PC-9 (cell line): ENCODE data around the gene STAP2. TPM values are rescaled to one million over a fixed set of nuclear protein-coding genes. Genes with fewer than 3 reads are reported as not detected.

Experiments used
- BruUV-seq: library from RNA; stranded (reverse); fragments of 400-500 nt; replicated peaks from 2 replicates; lab custom pipeline; 2021; lab: Mats Ljungman, UMichigan
- CTCF ChIA-PET: fragments of 300-600 bp; sonication (Branson Sonifier 250); formaldehyde crosslinking; loops from one replicate; lab custom pipeline; 2022; ENCODE audit warnings: antibody characterized with exemption; lab: Charles Lee
- POLR2A ChIA-PET: fragments of 300-600 bp; sonication (Branson Sonifier 250); formaldehyde crosslinking; loops from one replicate; lab custom pipeline; 2022; ENCODE audit warnings: antibody characterized with exemption; ENCODE audit not compliant: unreplicated experiment; lab: Charles Lee
- DNase-seq, 2 experiments: peaks; one replicate each; pipeline versions ENCODE4 v3.0.0 to v3.0.0-alpha.2; 2015 to 2022; ENCODE audit warnings: mixed read lengths in 1 of 2
- H2AFZ ChIP-seq: fragments of 200-600 bp; sonication (generic); 2 replicates; pipeline ENCODE4 v1.8.1; 2017; ENCODE audit warnings: antibody characterized with exemption
- H3F3A ChIP-seq: fragments of 200-600 bp; sonication (generic); 2 replicates; pipeline ENCODE4 v1.8.1; 2017; ENCODE audit warnings: antibody characterized with exemption, mild to moderate bottlenecking, low read depth; ENCODE audit not compliant: insufficient read depth
- H3K27ac ChIP-seq: fragments of 200-600 bp; sonication (generic); 2 replicates; pipeline ENCODE4 v1.6.1; 2016; ENCODE audit warnings: mixed run types
- H3K27me3 ChIP-seq: fragments of 200-600 bp; sonication (generic); 2 replicates; pipeline ENCODE4 v1.6.1; 2016; ENCODE audit warnings: low read depth, mixed run types; ENCODE audit not compliant: insufficient read depth
- H3K36me3 ChIP-seq: fragments of 200-600 bp; sonication (generic); 2 replicates; pipeline ENCODE4 v1.6.1; 2016; ENCODE audit warnings: low read depth, mixed run types
- H3K4me1 ChIP-seq: fragments of 200-600 bp; sonication (generic); replicated peaks from 2 replicates; pipeline ENCODE4 v1.6.1; 2016; ENCODE audit warnings: mixed run types; ENCODE audit not compliant: insufficient read depth
- H3K4me2 ChIP-seq: fragments of 200-600 bp; sonication (generic); 2 replicates; pipeline ENCODE4 v1.6.1; 2017; ENCODE audit warnings: mixed run types
- H3K4me3 ChIP-seq: fragments of 200-600 bp; sonication (generic); 2 replicates; pipeline ENCODE4 v1.6.1; 2016; ENCODE audit warnings: mixed run types
- H3K79me2 ChIP-seq: fragments of 200-600 bp; sonication (generic); 2 replicates; pipeline ENCODE4 v1.6.1; 2017; ENCODE audit warnings: low read depth, mixed run types
- H3K9me2 ChIP-seq: fragments of 200-600 bp; sonication (generic); 2 replicates; pipeline ENCODE4 v1.8.1; 2017; ENCODE audit warnings: mild to moderate bottlenecking; ENCODE audit not compliant: insufficient read depth
- H3K9me3 ChIP-seq: fragments of 200-600 bp; sonication (generic); 2 replicates; pipeline ENCODE4 v1.8.1; 2016; ENCODE audit warnings: low read depth; ENCODE audit not compliant: insufficient read depth
- H4K20me1 ChIP-seq: fragments of 200-600 bp; sonication (generic); 2 replicates; pipeline ENCODE4 v1.8.1; 2017; ENCODE audit not compliant: insufficient read depth
- CTCF ChIP-seq: fragments of 200-600 bp; sonication (generic); conservative IDR thresholded peaks from 2 replicates; pipeline ENCODE4 v1.6.1; 2017; ENCODE audit warnings: mixed run types, antibody characterized with exemption, mild to moderate bottlenecking, moderate library complexity
- EZH2 ChIP-seq: fragments of 200-600 bp; sonication (generic); IDR thresholded peaks from 2 replicates; pipeline ENCODE4 v1.8.0; 2017; ENCODE audit warnings: antibody characterized with exemption, low read depth
- intact Hi-C: fragments of 100-400 bp; cut with micrococcal nuclease; formaldehyde crosslinking; loops from one replicate; pipeline ENCODE4 v1.10.0; 2022; ENCODE audit not compliant: unreplicated experiment
- total RNA-seq: library from RNA; stranded (reverse); gene quantifications from 2 replicates; pipeline ENCODE4 v1.2.3, GENCODE V29; 2021

The STAP2 gene
- total RNA-seq, 1 experiment from 2014 or later = 29.8 TPM

- Histone ChIP-seq H3K27ac (no peak overlapping the region), H3K79me2 (peaks cover 18% of the 10 kb centered on the region), H3K36me3 (no peaks in the 10 kb centered on the region), H3K4me3 (no peak overlapping the region), H3K4me2 (no peak overlapping the region), H3K27me3 (no peaks in the 10 kb centered on the region), H4K20me1 (no peaks in the 10 kb centered on the region; the same call in 1 of the 2 replicates), H3K4me1 (peaks cover 42% of the 10 kb centered on the region), H3K9me2 (no peaks in the 10 kb centered on the region), H2AFZ (no peak overlapping the region), H3K9me3 (no peaks in the 10 kb centered on the region), H3F3A (peaks cover 32% of the 10 kb centered on the region)
- CTCF ChIA-PET = no interaction called here
- TF ChIP-seq EZH2 (no peak), CTCF (no peak)
- BruUV-seq = no TSS peak
- POLR2A ChIA-PET = no interaction called here
- DNase-seq = no peak
- intact Hi-C loops = loop anchor here (10.0 kb wide), 1 partner anchor 352 kb away; the partner anchor contains the start of gene DPP9
These were observed 33.8 kb upstream of the STAP2 start for GRCh38 chr19:4372165-4373012.

- intact Hi-C loops = loop anchor here (10.0 kb wide), 1 partner anchor 353 kb away; the partner anchor contains the start of gene DPP9
- no peaks in the 10 kb centered on the region for H3K36me3 ChIP-seq
- H3K9me3 ChIP-seq = no peaks in the 10 kb centered on the region
- no peak overlapping the region for H3K4me2 ChIP-seq
- DNase-seq = no peak
- CTCF ChIA-PET = no interaction called here
- peaks cover 33% of the 10 kb centered on the region for H3K4me1 ChIP-seq
- TF ChIP-seq CTCF (no peak), EZH2 (no peak)
- H4K20me1 ChIP-seq = no peaks in the 10 kb centered on the region
- peaks cover 14% of the 10 kb centered on the region for H3K79me2 ChIP-seq
- POLR2A ChIA-PET = no interaction called here
- H2AFZ ChIP-seq = no peak overlapping the region
- BruUV-seq = no TSS peak
- H3K27me3 ChIP-seq = no peaks in the 10 kb centered on the region
- peaks cover 24% of the 10 kb centered on the region for H3F3A ChIP-seq
- H3K9me2 ChIP-seq = no peaks in the 10 kb centered on the region
- H3K4me3 ChIP-seq = no peak overlapping the region
- H3K27ac ChIP-seq = no peak overlapping the region
These were observed 32.9 kb upstream of the STAP2 start for GRCh38 chr19:4371247-4372164.

- Histone ChIP-seq H3K9me3 (no peaks in the 10 kb centered on the region), H3K36me3 (no peaks in the 10 kb centered on the region), H3F3A (peaks cover 14% of the 10 kb centered on the region), H3K27me3 (no peaks in the 10 kb centered on the region), H3K4me1 (peaks cover 23% of the 10 kb centered on the region), H3K27ac (no peak overlapping the region), H3K9me2 (no peaks in the 10 kb centered on the region), H3K4me3 (no peak overlapping the region), H3K79me2 (peaks cover 12% of the 10 kb centered on the region), H4K20me1 (no peaks in the 10 kb centered on the region), H3K4me2 (no peak overlapping the region), H2AFZ (no peak overlapping the region)
- no peak for DNase-seq
- TF ChIP-seq CTCF = no peak
- POLR2A ChIA-PET = interaction anchor here (0.5 kb wide), 1 partner anchor 27 kb away, joined by 6 read pairs; the partner anchor contains the start of gene MPND
- intact Hi-C loops = loop anchor here (10.0 kb wide), 1 partner anchor 354 kb away; the partner anchor contains the start of gene DPP9
- CTCF ChIA-PET = no interaction called here
- BruUV-seq = no TSS peak
These were observed 31.9 kb upstream of the STAP2 start for GRCh38 chr19:4370418-4371041.
